T-cell (primary cell): ENCODE data around the gene TPST2. TPM values are rescaled to one million over a fixed set of nuclear protein-coding genes. Genes with fewer than 3 reads are reported as not detected.
"Not testable (repeated sequence)": the region's sequence is repeated elsewhere in the genome, so short reads cannot be mapped to it uniquely, and the experiment has no call there.

ENCODE experiments used
- ATAC-seq, 4 experiments: fragments of 200-7000 bp in 3 of 4; fragments of 150-1000 bp in 1 of 4; cut with Tn5 transposase; replicated peaks in 1 of 4; 1 replicate in 3 of 4; 2 replicates in 1 of 4; pipeline ENCODE4 v1.10.0; 2021; ENCODE audit warnings: moderate library complexity in 3 of 4, mild to moderate bottlenecking in 2 of 4, moderate number of reproducible peaks in 1 of 4
- CTCF ChIA-PET, 2 donors: fragments of 300-600 bp; sonication (Branson Sonifier 250); formaldehyde crosslinking; loops; one replicate each; lab custom pipeline; 2022; ENCODE audit warnings: antibody characterized with exemption in 2 of 2; lab: Charles Lee
- POLR2A ChIA-PET, 2 donors: fragments of 300-600 bp; sonication (Branson Sonifier 250); formaldehyde crosslinking; loops; one replicate each; lab custom pipeline; 2022; ENCODE audit warnings: antibody characterized with exemption in 2 of 2; lab: Charles Lee
- DNase-seq, 35 experiments: peaks; one replicate each; pipeline versions ENCODE4 v3.0.0 to v3.0.0-alpha.2; 2013 to 2023
- H3K27ac ChIP-seq: one replicate; pipeline ENCODE4 v1.5.1; 2013; ENCODE audit warnings: low read length
- H3K27me3 ChIP-seq, 2 experiments: replicated peaks in 1 of 2; 1 replicate in 1 of 2; 2 replicates in 1 of 2; pipeline versions ENCODE4 v1.6.1 to v1.7.0; 2013; ENCODE audit warnings: low read length in 1 of 2, mixed read lengths in 1 of 2; ENCODE audit not compliant: control insufficient read depth in 2 of 2, insufficient read depth in 2 of 2; ENCODE audit errors: extremely low read depth in 1 of 2
- H3K36me3 ChIP-seq, 2 donors: 1 replicate in 1 of 2; 2 replicates in 1 of 2; pipeline versions ENCODE4 v1.6.1 to v1.7.0; 2013; ENCODE audit warnings: low read length in 1 of 2; ENCODE audit not compliant: control insufficient read depth in 2 of 2, insufficient read depth in 1 of 2; ENCODE audit errors: extremely low read depth in 1 of 2
- H3K4me1 ChIP-seq, 2 experiments: 1 replicate in 1 of 2; 2 replicates in 1 of 2; pipeline versions ENCODE4 v1.6.1 to v1.7.0; 2013; ENCODE audit warnings: low read length in 2 of 2, mixed read lengths in 1 of 2; ENCODE audit not compliant: insufficient read depth in 2 of 2, control insufficient read depth in 1 of 2; ENCODE audit errors: extremely low read depth in 1 of 2
- H3K4me3 ChIP-seq, 2 donors: 1 replicate in 1 of 2; 2 replicates in 1 of 2; pipeline versions ENCODE4 v1.5.1 to v1.7.0; 2013; ENCODE audit warnings: mild to moderate bottlenecking in 2 of 2, low read length in 1 of 2, moderate library complexity in 1 of 2; ENCODE audit not compliant: control insufficient read depth in 1 of 2; ENCODE audit errors: extremely low read depth in 1 of 2
- H3K9me3 ChIP-seq: 2 replicates; pipeline ENCODE4 v1.7.0; 2013
- H3K27ac Mint-ChIP-seq, 2 donors: one replicate each; pipeline ENCODE4 v1.8.0; 2020 to 2021; ENCODE audit warnings: mild to moderate bottlenecking in 2 of 2, mixed read lengths in 2 of 2
- H3K27me3 Mint-ChIP-seq, 2 donors: one replicate each; pipeline ENCODE4 v1.8.0; 2021 to 2022; ENCODE audit warnings: mixed read lengths in 2 of 2
- H3K36me3 Mint-ChIP-seq: one replicate; pipeline ENCODE4 v1.8.0; 2021; ENCODE audit warnings: mixed read lengths
- H3K4me1 Mint-ChIP-seq, 3 donors: one replicate each; pipeline ENCODE4 v1.8.0; 2020 to 2022; ENCODE audit warnings: mixed read lengths in 3 of 3, mild to moderate bottlenecking in 1 of 3
- H3K4me3 Mint-ChIP-seq, 3 donors: one replicate each; pipeline ENCODE4 v1.8.0; 2020 to 2022; ENCODE audit warnings: mild to moderate bottlenecking in 3 of 3, mixed read lengths in 3 of 3, moderate library complexity in 3 of 3
- H3K9me3 Mint-ChIP-seq, 3 donors: one replicate each; pipeline ENCODE4 v1.8.0; 2020 to 2022; ENCODE audit warnings: mixed read lengths in 3 of 3
- WGBS: methylation state at CpG from one replicate; pipeline ENCODE4 v1.1.5; 2013; ENCODE audit warnings: missing lambda C conversion rate; ENCODE audit not compliant: insufficient coverage; 5-methylcytosine and 5-hydroxymethylcytosine counted together
- total RNA-seq, 35 experiments: library from RNA in 6 of 35; stranded (reverse) in 6 of 35; fragments of 120-200 nt in 1 of 35; gene quantifications; one replicate each; pipeline versions ENCODE4 v1.2.1 to v1.2.4 and lab custom pipeline; 2013 to 2026

TPST2 gene
- total RNA-seq, 5 donors from 2014 or later (not counting 1 experiment from before 2014, with no cell fraction given): 30.3 to 42.1 (median 38.0) TPM

GRCh38 chr22:26613753-26614152 lies 23.8 kb upstream of the TPST2 start:
- POLR2A ChIA-PET, H3K36me3 Mint-ChIP-seq, H3K27me3 ChIP-seq, H3K4me3 ChIP-seq, H3K9me3 Mint-ChIP-seq, H3K27me3 Mint-ChIP-seq, ATAC-seq, CTCF ChIA-PET, DNase-seq, H3K4me3 Mint-ChIP-seq, H3K9me3 ChIP-seq, H3K27ac Mint-ChIP-seq, H3K36me3 ChIP-seq, H3K27ac ChIP-seq: not testable (repeated sequence)
- whole genome bisulfite sequencing: 83% methylated on average over 1 of the region's 10 CpGs
- peaks cover 0 to 40% of the 10 kb centered on the region in 2 experiments for H3K4me1 ChIP-seq
- H3K4me1 Mint-ChIP-seq: peaks cover 13 to 37% (median 33%) of the 10 kb centered on the region in 3 donors

GRCh38 chr22:26612652-26613051 lies 22.7 kb upstream of the TPST2 start:
- H3K36me3 ChIP-seq: no peaks in the 10 kb centered on the region
- Mint-ChIP-seq H3K4me1 (peaks cover 13 to 35% (median 29%) of the 10 kb centered on the region in 3 donors), H3K27me3 (peaks cover 2 to 5% of the 10 kb centered on the region in 2 donors), H3K4me3 (no peak overlapping the region), H3K27ac (no peak overlapping the region), H3K36me3 (no peaks in the 10 kb centered on the region), H3K9me3 (no peaks in the 10 kb centered on the region)
- H3K27me3 ChIP-seq: peaks cover 0 to 6% of the 10 kb centered on the region in 2 experiments
- no peak overlapping the region for H3K27ac ChIP-seq
- H3K9me3 ChIP-seq: no peaks in the 10 kb centered on the region
- DNase-seq (no peak), ATAC-seq (no peak)
- ChIA-PET CTCF (no interaction called here), POLR2A (no interaction called here)
- 96% methylated on average over 3 of the region's 4 CpGs for WGBS
- H3K4me1 ChIP-seq: peaks cover 0 to 35% of the 10 kb centered on the region in 2 experiments
- H3K4me3 ChIP-seq: no peak overlapping the region

GRCh38 chr22:26610996-26611395 lies 21.1 kb upstream of the TPST2 start:
- no peak for DNase-seq
- Histone ChIP-seq H3K4me3 (no peak overlapping the region), H3K36me3 (no peaks in the 10 kb centered on the region), H3K4me1 (peaks cover 0 to 28% of the 10 kb centered on the region in 2 experiments), H3K9me3 (no peaks in the 10 kb centered on the region), H3K27ac (no peak overlapping the region), H3K27me3 (peaks cover 0 to 6% of the 10 kb centered on the region in 2 experiments)
- Mint-ChIP-seq H3K4me1 (peaks cover 13 to 29% (median 14%) of the 10 kb centered on the region in 3 donors), H3K27ac (no peak overlapping the region), H3K36me3 (no peaks in the 10 kb centered on the region), H3K27me3 (peaks cover 2 to 5% of the 10 kb centered on the region in 2 donors), H3K4me3 (no peak overlapping the region), H3K9me3 (no peaks in the 10 kb centered on the region)
- ChIA-PET POLR2A (no interaction called here), CTCF (interaction anchor here in 1 of 2 donors (0.7 to 1.1 kb wide), 2 partner anchors 14 to 63 kb away, joined by 3 to 4 read pairs; no protein-coding TSS in a partner anchor)
- ATAC-seq: no peak
- 60% methylated on average over 1 of the region's 2 CpGs for WGBS

GRCh38 chr22:26610072-26610958 lies 20.4 kb upstream of the TPST2 start:
- no peak overlapping the region for H3K4me3 Mint-ChIP-seq
- peak in 11 of 35 experiments; percentile 5 to 53 (median 21) for DNase-seq
- POLR2A ChIA-PET: no interaction called here
- H3K27me3 Mint-ChIP-seq: peaks cover 2 to 5% of the 10 kb centered on the region in 2 donors
- peak; percentile 28 to 83 (median 70) for ATAC-seq
- 48% methylated on average over 9 of the region's 12 CpGs for WGBS
- CTCF ChIA-PET: interaction anchor here in 1 of 2 donors (0.7 to 1.1 kb wide), 2 partner anchors 14 to 62 kb away, joined by 3 to 4 read pairs; no protein-coding TSS in a partner anchor
- H3K27ac Mint-ChIP-seq: peak overlapping the region; percentile 84 to 86
- H3K4me1 ChIP-seq: peaks cover 0 to 28% of the 10 kb centered on the region in 2 experiments
- H3K9me3 Mint-ChIP-seq: no peaks in the 10 kb centered on the region
- peaks cover 0 to 6% of the 10 kb centered on the region in 2 experiments for H3K27me3 ChIP-seq
- no peaks in the 10 kb centered on the region for H3K36me3 ChIP-seq
- no peaks in the 10 kb centered on the region for H3K36me3 Mint-ChIP-seq
- no peak overlapping the region for H3K4me3 ChIP-seq
- peak overlapping the region; percentile 41 for H3K27ac ChIP-seq
- no peaks in the 10 kb centered on the region for H3K9me3 ChIP-seq
- H3K4me1 Mint-ChIP-seq: peaks cover 13 to 29% (median 14%) of the 10 kb centered on the region in 3 donors

GRCh38 chr22:26609287-26609686 lies 19.4 kb upstream of the TPST2 start:
- Histone ChIP-seq H3K9me3 (no peaks in the 10 kb centered on the region), H3K4me1 (peaks cover 0 to 27% of the 10 kb centered on the region in 2 experiments), H3K36me3 (no peaks in the 10 kb centered on the region), H3K27ac (no peak overlapping the region), H3K4me3 (no peak overlapping the region), H3K27me3 (peaks cover 0 to 3% of the 10 kb centered on the region in 2 experiments)
- WGBS: 97% methylated on average over 2 of the region's 2 CpGs
- ChIA-PET CTCF (no interaction called here), POLR2A (interaction anchor here in 1 of 2 donors (0.6 kb wide), 1 partner anchor 223 kb away, joined by 3 read pairs; no protein-coding TSS in a partner anchor)
- ATAC-seq (no peak), DNase-seq (no peak)
- Mint-ChIP-seq H3K27me3 (peaks cover under 1 to 5% of the 10 kb centered on the region in 2 donors), H3K9me3 (no peaks in the 10 kb centered on the region), H3K27ac (no peak overlapping the region), H3K4me1 (peaks cover 13 to 27% (median 15%) of the 10 kb centered on the region in 3 donors), H3K36me3 (no peaks in the 10 kb centered on the region), H3K4me3 (no peak overlapping the region)

- Mint-ChIP-seq H3K27ac (no peak overlapping the region), H3K36me3 (no peaks in the 10 kb centered on the region), H3K9me3 (no peaks in the 10 kb centered on the region), H3K4me3 (no peak overlapping the region), H3K4me1 (peaks cover 15 to 29% (median 19%) of the 10 kb centered on the region in 3 donors), H3K27me3 (peaks cover 0 to 5% of the 10 kb centered on the region in 2 donors)
- Histone ChIP-seq H3K4me3 (no peak overlapping the region), H3K9me3 (no peaks in the 10 kb centered on the region), H3K36me3 (no peaks in the 10 kb centered on the region), H3K27ac (no peak overlapping the region), H3K4me1 (peaks cover 0 to 27% of the 10 kb centered on the region in 2 experiments), H3K27me3 (peaks cover 0 to 3% of the 10 kb centered on the region in 2 experiments)
- DNase-seq (no peak), ATAC-seq (no peak)
- no CpG with 5 or more reads among the region's 2 CpGs for WGBS
- ChIA-PET CTCF (interaction anchor here (0.5 to 0.6 kb wide), 2 partner anchors 59 to 223 kb away, joined by 4 to 7 read pairs; no protein-coding TSS in a partner anchor), POLR2A (no interaction called here)
Measured at GRCh38 chr22:26608129-26608528, 18.2 kb upstream of the TPST2 start.
